ENCODE data around the gene TSTD2.
"Not testable (repeated sequence)": the region's sequence is repeated elsewhere in the genome, so short reads cannot be mapped to it uniquely, and the experiment has no call there.

Gene TSTD2

DNA sequence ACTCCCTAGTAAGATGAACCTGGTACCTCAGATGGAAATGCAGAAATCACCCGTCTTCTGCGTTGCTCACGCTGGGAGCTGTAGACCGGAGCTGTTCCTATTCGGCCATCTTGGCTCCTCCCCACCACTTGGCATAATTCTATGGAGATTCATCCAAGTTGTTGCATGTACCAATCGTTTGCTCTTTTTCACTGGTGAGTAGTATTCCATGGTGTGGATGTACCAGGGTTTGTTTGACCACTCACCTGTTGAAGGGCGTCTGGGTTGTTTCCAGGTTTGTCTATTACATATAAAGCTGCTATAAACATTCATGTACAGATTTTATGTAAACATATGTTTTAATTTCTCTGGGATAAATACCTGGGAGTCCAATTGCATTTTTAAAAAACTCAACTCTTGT lies 46.3 kb downstream of the TSTD2 start:
- DNase-seq (ENCODE audit: low spot score): not testable (repeated sequence)

DNA sequence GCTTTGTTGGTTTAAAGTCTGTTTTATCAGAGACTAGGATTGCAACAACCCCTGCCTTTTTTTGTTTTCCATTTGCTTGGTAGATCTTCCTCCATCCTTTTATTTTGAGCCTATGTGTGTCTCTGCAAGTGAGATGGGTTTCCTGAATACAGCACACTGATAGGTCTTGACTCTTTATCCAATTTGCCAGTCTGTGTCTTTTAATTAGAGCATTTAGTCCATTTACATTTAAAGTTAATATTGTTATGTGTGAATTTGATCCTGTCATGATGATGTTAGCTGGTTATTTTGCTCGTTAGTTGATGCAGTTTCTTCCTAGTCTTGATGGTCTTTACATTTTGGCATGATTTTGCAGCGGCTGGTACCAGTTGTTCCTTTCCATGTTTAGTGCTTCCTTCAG lies 48.4 kb downstream of the TSTD2 start:
- not testable (repeated sequence) for DNase-seq (ENCODE audit: low spot score)

DNA sequence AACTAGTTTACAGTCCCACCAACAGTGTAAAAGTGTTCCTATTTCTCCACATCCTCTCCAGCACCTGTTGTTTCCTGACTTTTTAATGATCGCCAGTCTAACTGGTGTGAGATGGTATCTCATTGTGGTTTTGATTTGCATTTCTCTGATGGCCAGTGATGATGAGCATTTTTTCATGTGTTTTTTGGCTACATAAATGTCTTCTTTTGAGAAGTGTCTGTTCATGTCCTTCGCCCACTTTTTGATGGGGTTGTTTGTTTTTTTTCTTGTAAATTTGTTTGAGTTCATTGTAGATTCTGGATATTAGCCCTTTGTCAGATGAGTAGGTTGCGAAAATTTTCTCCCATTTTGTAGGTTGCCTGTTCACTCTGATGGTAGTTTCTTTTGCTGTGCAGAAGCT lies 51.6 kb downstream of the TSTD2 start:
- not testable (repeated sequence) for DNase-seq (ENCODE audit: low spot score)

DNA sequence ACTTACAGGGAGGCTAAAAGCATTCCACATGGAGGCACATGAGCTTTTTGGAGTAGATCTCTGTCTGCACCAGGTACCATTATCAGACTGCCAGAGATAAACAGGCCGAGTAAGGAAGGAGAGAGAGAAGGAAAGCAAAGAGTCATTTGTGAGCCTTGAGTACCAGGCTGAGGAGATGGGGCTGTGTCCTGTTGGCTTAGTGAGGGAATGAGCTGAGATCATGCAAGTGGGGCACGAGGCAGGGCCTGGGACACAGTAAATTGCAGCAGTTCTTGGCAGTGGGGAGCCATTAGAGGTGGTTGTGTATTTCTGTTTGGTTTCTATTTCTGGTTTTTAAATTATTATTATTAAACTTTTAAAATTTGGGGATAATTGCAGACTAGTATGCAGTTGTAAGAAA lies 53.3 kb downstream of the TSTD2 start:
- DNase-seq (ENCODE audit: low spot score): no peak

DNA sequence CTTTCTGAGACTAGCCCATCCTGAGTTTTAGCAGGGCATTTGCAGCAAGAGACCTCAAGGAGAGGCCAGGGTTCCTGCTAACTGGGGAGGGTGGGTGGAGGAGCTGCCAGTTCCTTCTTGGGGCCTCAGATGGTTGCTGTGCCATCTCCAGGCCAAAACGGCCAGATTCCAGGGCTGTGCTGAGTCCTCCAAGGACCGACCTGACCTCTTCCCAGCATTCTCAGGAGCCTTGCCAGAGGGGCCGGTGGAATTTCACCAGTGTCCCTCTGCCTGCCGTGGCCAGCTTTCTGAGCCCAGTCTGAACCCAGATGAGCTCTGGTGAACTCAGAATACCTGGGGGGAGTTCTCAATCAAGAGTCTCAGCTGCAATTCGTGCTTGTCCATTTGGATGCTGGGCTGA lies 54.3 kb downstream of the TSTD2 start:
- no peak for DNase-seq (ENCODE audit: low spot score)

DNA sequence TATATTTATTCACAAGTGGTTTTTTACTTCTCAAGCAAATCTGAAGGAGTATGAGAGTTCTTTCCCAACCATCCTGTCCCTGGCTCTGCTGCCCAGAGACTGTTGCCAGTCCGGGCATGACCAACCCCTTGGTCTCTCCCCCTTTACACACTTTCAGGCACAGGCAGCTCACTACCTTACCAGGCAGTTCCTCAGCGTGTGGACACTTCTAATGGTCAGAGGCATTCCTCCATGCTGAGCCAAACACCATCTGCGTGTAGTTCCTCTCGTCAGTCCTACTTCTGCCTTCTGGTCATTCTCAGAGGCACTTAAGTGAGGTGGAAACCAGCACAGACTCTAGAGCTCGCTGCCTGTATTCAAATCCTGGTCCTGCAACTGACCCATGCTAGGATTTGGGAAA lies 56.1 kb downstream of the TSTD2 start:
- DNase-seq (ENCODE audit: low spot score): no peak

DNA sequence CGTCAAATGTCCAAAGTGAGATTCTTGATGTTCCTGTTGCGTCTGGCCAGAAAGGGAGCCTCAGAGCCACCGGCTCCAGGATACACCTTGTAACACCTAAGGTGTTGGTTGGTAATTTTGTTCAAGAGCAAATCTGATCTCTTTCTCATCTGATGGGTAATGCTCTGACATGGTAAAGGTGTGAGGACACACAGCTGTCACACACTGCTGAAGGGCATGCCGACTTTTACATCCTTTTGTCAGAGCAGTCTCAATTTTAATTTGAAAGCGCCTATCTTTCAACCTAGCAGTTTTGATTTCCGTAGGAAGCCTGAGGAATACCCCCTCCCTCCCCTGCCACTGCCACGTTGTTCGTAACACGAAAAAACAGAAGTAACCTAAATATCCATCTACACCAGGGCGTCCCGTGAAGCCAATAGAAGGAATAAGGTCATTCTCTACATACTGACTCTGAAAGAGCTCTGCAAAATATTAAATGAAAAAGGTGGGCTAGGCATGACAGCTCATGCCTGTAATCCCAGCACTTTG lies 57.4 kb downstream of the TSTD2 start:
- DNase-seq (ENCODE audit: low spot score): no peak

DNA sequence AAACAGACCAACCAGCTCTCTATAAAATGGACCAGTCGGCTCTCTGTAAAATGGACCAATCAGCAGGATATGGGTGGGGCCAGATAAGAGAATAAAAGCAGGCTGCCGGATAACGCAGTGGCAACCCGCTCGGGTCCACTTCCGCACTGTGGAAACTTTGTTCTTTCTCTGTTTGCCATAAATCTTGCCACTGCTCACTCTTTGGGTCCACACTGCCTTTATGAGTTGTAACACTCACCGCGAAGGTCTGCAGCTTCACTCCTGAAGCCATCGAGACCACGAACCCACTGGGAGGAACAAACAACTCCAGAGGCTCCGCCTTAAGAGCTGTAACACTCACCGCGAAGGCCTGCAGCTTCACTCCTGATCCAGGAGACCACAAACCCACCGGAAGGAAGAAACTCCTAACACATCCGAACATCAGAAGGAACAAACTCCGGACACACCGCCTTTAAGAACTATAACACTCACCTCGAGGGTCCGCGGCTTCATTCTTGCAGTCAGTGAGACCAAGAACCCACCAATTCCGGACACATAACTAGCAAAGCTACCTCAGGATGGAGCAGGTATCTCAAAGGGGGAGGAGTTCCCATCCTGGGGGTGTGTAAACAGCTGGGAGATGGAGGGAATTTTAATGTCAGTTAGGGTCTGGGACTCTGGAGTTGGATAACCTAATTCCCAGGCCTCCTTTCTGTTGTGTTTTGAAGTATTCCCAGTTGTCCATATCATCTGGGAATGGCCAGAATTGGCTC lies 58.1 kb downstream of the TSTD2 start:
- not testable (repeated sequence) for DNase-seq (ENCODE audit: low spot score)

DNA sequence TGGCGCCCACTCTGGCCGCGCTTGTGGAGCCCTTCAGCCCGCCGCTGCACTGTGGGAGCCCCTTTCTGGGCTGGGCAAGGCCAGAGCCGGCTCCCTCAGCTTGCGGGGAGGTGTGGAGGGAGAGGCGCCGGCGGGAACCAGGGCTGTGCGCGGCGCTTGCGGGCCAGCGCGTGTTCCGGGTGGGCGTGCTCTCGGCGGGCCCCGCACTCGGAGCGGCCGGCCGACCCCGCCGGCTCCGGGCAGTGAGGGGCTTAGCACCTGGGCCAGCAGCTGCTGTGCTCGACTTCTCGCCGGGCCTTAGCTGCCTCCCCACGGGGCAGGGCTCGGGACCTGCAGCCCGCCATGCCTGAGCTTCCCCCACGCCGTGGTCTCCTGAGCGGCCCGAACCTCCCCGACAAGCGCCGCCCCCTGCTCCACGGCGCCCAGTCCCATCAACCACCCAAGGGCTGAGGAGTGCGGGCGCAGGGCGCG lies 59.0 kb downstream of the TSTD2 start:
- DNase-seq (ENCODE audit: low spot score): not testable (repeated sequence)

DNA sequence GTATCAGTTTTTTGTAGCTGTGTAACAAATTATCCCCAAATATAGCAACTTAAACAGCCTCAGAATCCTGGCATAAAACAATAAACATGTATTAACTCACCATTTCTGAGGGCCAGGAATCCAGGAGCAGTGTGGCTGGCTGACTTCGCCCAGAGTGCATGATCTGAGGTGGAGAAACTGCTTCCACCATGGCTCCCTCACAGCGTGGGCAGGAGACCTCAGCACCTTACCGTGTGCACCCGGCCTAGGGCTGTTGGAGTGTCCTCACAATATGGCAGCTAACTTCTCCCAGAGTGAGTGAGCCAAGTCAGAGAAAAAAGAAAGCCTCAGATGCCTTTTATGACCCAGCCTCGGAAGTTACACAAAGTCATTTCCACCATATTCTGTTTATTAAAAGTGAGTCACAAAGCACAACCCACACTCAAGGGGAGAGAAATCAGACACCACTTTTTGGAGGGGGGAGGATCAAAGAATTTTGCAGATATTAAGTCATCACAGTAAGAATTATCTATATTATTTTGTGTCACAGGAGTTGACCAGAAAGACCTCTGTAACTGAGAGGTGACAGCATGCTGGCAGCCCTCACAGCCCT lies 59.6 kb downstream of the TSTD2 start:
- no peak for DNase-seq (ENCODE audit: low spot score)

DNA sequence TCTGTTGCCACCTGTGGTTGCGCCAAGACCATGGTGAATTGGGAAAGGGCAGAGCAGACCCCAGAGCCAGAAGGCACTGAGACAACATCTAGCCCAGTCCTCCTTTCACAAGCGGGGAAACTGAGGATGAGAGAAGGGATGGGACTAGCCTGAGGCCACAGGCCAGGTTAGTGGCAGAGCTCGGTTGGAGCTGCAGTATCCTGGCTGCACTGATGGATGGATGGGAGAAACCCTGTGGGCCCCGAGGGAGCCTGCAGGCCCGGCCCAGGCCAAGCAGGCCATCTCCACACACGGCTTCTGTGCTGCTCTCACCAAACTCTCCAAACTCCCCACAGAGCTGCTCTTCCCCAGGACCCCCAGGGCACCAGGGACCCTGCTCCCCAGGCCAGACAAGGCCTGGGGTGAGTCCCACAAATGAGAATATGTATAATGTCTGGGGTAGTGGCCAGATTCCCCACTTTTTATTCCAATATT lies 60.2 kb downstream of the TSTD2 start:
- no peak for DNase-seq (ENCODE audit: low spot score)

DNA sequence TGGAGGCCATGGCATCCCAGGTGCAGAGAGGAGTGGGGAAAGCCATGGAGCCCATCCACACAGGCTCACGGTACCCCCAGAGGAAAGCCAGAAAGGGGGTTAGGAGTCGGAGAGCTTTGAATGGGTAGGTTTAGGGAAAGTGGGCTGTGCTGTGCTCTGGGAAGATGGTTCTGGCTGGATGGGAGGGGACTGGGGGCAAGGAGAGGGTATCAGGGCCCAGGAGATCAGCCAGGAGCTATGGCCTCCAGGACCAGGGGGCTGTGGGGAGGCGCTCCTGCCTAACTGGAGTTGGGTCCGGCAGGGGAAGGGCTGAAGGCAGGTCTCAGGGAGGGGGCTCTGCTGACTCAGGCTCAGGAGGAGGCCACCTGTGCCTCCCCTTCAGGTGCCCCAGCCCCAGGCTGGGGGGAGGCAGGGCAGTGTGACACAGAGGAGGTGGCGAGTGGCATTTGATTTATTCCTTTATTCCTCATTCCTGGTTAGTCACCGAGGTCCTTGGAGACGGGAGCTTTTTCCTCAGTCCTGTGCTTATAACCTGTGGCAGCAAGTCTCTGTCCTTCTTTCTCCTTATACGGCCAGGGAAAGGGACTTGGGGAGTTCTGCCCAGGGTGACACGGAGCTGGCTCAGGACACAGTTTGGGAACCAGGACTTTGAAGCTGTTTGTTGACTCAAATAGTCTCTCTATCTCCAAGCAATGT lies 60.8 kb downstream of the TSTD2 start:
- peak; percentile 13 for DNase-seq (ENCODE audit: low spot score)

DNA sequence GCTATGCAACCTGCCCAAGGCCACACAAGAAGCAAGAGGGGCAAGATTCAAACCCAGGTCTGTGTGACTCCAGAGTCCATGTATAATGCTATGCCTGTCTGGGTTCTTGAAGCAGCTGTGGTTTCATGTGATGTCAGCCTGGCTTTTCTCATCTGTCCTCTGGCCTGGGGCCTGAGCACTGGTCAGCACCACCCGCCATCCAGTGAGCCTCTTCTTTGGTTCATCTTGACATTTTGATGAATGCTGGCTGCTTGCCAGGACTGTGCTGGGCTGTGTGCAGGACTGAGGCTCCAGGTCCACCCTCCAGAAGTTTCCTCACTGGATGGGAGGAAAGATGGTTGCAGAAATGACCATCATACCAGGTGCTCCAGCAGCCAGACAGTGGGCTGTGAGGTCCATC lies 61.5 kb downstream of the TSTD2 start:
- DNase-seq (ENCODE audit: low spot score): no peak

DNA sequence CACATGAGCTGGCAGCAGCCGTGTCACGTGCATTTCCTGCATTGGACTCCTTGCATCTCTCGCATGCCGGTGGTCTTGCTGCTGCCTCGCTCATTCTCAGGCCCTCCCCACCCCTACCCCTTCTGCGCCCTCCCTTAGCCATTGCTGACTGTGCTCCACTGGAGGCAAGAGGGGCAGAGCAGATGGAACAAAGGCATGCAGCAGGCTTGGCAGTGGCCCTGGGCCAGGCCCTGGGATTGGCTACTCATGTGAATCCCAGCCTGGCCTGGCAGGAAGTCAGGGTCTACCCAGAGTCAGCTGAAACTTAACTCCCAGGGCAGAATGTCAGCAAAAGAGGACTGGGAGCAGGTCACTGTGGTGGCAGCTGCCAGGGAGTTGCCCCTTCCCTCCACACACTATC lies 62.3 kb downstream of the TSTD2 start:
- no peak for DNase-seq (ENCODE audit: low spot score)

DNA sequence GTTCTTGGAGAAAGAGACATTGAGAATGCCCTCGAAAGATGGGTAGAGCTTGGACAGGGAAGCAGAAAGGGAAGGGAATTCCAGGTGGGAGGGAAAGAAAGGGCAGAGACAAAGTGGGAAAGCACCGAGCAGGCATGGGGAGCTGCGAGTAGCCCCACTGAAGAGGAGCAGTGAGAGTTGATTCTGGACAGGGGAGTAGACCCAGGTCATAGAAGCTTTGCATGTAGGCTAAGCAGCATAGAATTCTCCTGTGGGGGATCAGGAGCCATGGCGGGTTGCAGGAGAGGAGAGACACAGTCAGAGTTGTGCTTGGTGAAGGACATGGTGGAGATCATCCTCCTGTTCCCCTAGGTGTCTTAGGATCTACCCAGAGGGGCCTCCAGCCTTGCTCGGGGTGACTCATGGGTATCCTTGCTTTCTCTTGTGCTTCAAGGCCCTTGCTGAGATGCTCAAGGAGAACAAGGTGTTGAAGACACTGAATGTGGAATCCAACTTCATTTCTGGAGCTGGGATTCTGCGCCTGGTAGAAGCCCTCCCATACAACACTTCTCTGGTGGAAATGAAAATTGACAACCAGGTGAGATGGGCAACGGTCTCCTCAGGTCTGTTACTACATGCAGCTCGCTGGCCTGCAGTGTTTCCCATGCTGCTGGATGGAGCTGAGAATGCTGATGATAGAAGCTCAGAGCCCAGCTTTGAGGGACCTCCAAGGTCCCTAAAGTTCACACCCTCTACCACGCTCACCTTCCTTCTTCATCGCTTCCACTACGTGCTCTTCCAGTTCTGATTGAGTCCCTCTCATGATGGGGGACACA lies 64.5 kb downstream of the TSTD2 start:
- DNase-seq (ENCODE audit: low spot score): no peak

DNA sequence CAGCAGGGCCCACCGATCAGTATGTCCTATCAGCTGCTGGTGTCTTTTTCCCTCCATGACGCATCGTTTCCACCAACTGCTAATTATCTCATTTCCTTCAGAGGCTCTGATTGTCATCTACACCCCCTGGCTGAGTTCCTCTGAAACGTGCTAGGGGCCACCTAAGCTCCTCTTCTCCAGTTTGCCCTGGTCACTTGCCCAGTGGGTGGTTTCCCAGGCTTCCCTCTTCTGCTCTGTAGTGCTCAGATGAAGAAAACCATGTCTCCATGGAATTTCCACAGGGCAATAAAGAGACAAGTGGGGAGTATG lies 65.3 kb downstream of the TSTD2 start:
- DNase-seq (ENCODE audit: low spot score): no peak

DNA sequence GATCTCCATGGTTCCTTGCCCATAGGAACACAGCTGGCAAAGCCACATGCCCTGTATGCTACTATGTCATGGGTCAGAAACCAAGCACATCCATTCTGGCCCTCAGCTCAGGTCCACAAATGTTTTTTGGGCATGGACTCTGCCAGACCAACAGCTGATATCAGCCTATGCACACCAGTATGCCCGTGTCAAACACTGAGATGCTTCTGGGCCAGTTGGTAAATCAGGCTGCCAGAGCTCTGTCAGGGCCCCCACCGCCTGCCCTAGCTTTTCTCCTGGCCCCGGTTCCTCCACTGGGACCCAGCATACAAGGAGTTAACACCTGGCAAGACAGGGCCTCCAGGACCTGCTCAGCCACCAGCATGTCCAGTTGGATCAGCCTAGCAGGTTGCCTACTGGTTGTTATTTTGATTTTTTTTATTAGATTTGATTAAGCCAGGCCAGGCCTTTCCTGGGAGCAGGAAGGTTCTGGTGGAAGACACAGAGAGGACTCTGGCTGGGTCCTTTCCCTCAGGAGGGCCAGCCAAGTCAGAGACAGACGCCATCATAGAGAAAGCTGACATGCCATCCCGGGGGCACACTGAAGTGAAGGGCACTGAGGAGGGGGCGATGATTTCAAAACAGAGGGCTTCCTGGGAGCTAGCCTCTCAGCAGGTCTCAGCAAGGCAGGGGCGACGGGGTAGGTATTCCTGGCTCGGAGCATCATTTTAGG lies 65.8 kb downstream of the TSTD2 start:
- no peak for DNase-seq (ENCODE audit: low spot score)

DNA sequence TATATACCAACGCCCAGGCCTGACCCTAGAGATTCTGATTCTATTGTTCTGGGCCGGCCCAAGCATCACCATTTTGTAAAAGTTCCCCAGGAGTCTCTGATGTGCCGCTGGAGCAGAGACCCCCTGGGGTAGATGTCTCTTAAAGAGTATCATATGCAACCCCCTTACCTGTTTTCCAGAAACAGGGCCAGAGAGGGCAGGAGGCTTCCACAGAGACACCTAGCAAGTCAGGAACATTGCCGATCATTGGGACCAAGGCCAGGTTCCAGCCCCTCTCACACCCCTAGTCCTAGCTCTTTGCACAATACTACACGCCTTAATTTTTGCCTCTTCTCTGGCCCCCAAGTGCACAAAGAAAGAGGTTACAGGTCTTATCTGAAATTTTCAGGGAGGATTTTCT lies 67.9 kb downstream of the TSTD2 start:
- DNase-seq (ENCODE audit: low spot score): no peak

DNA sequence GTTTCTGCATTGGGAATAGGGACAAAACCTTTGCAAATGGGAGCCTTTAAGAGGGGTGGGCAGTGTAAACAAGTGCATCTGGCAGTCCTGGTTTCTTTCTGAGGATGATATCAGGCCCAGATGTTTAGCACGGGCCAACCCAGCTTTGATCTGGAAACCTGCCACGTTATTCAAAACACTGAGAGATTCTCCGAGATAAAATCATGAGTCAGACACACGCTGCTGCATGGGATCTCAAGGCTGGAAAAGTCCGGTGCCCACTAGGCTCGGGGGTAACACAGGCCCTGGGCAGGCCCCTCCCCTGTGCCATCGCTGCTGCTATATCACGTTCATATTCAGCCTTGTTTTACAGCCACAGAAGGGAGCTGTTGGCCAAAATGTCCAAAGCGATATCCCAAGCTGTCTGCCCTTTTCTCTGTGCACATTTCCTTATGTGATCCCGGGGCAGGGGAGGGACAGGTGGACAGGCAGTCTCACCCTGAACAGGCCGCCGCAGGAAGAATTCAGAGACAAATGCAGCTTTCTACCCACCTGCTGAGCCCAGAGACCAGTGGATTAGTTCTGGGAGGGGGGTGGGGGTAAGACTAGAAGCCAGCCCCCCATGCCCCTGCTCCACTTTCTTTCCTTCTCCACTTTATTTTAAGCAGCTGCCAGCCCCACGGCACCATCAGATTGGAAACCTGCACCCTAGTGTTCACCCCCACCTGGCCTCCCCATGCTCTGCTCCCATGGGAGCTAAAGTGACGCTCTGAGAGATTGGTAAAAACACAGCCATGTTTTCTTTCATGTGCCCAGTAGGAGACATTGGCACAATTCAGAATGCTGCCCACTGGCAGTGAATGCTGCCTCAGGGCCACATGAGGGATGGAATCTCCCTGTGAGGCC lies 68.6 kb downstream of the TSTD2 start:
- no peak for DNase-seq (ENCODE audit: low spot score)

DNA sequence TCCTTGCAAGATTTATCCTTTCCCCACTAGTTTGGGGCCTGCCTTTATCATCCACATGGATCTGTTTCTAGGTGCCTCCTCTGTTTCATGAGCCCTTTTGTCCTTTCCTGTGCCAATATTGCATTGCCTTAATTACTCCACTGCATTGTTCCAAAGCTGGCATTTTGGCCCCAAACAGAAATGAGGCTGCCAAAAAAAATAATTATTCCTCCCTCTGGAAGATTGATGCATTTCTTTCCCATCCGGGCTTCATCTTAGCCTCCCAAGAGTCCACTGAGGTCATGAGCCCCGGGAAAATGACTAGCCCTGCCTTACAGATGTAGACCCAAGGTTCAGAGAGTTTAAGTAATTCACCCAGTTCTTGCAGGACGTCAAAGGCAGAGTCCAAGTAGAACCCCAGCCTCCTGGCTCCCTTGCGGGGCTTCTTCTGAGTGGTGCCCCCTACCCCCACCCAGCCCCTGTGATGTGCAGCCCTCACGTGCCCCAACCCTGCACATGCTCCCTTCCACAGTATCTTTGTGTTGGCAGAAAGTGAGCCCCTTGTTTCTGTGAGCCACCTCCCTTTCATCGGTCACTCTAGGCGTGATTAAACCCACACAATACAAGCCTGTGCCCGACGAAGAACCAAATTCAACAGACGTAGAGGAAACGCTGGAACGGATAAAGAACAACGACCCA lies 69.6 kb downstream of the TSTD2 start:
- no peak for DNase-seq (ENCODE audit: low spot score)
